GM18520 (cell line): ENCODE measurements around the gene USP53.
"Not testable (repeated sequence)": the region's sequence is repeated elsewhere in the genome, so short reads cannot be mapped to it uniquely, and the experiment has no call there.

Source experiments
- ATAC-seq: cut with Tn5 transposase; IDR thresholded peaks from one replicate; pipeline ENCODE4 v1.9.1; 2021; ENCODE audit not compliant: unreplicated experiment

USP53 gene

DNA sequence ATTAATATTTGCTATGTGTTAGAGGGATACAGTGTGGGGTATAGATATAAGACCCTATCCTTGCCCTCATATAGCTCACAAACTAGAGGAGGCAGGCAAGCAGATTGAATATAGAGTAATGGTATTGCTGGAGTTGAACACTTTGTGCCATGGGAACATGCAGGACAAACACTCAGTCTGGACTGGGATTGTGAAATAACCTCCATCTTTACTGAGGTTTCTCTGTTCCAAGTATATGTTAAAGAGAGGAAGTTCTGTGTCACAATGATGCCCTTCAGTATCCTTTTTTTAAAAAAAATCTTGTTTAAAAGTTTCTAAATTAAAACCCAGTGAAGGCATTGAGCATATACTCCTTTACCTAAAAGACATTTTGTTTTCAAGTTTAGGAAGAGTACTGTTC is 100.7 kb downstream of the USP53 start:
- ATAC-seq: no peak

DNA sequence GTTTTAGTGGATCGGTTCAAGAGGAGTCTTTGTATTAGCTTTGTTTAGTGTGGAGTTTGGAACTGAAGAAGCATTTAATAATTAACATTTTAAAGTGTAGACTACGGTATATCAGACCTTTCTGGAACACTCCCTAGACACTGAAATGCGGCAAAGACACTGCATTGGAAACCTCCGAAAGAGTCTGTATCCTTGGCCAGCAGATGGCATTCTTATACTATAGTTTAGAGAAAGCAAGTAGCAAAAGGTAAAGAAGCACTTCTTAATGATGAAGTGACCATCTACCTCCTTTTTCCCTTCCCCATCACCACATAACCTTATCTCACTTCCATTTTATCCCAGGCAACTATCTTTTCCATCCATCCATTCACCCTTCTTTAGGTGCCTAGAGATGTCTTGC is 101.8 kb downstream of the USP53 start:
- ATAC-seq: no peak

DNA sequence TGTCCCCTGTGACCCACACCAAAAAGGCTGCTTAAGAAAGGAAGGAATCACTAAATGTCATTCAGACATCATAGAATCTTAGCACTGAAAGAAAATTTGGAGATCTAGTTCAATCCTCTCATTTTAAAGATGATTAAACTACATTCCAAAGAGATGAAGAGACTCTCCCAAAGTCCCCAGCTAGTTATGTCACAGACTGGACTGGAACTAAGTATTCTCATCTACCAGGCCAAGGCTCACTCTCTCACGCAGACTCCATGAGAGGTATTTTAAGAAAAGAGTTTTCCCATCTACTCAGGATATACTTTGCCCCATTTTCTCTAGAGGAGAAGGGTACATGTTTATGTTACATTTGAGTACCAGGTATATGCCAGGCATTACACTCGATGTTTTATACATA is 102.5 kb downstream of the USP53 start:
- no peak for ATAC-seq

DNA sequence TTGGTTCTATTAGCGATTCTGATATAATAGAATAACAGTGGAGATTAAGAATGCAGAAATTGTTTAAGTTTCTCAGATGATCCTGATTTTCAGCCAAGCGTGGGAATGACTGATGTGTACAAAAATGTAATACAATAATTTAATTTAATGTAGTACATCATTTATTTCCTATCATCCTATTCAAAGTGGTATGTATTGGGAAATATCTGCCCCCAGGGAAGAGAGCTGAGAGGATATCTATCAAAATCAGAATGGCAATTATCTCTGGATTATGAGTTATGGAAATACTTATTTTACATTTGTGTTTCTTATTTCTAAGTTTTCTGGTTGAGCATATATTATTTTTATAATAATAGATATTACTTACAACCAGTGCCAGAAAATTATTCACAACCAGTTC is 105.5 kb downstream of the USP53 start:
- ATAC-seq: no peak

- ATAC-seq: no peak
These were observed 109.6 kb downstream of the USP53 start, which contains the start of gene FABP2 for GRCh38 chr4:119321921-119322687. TSS of gene FABP2 (minus strand) at chr4:119322138. CDS start at chr4:119322102, 36 bp downstream.

DNA sequence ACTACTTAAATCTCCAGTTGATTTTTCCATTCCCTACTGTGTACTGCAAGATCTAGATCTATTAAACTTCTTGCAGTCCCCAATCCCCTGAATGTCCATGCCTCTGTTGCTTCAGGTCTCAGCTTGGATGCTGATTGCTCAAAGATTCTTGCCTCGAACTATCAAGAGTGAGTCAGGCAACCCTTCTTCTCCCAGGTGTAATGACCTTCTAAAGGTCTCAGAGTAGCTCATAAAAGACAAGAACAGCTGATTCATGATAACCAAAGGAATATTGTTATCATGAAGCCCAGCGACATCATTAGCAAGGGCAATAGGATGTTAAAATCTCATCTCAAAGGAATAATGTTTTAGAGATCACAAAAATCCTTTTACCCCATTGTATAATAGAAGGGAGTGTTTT is 116.2 kb downstream of the USP53 start:
- ATAC-seq: no peak

GRCh38 chr4:119329835-119330620 is 117.5 kb downstream of the USP53 start:
- ATAC-seq: no peak

DNA sequence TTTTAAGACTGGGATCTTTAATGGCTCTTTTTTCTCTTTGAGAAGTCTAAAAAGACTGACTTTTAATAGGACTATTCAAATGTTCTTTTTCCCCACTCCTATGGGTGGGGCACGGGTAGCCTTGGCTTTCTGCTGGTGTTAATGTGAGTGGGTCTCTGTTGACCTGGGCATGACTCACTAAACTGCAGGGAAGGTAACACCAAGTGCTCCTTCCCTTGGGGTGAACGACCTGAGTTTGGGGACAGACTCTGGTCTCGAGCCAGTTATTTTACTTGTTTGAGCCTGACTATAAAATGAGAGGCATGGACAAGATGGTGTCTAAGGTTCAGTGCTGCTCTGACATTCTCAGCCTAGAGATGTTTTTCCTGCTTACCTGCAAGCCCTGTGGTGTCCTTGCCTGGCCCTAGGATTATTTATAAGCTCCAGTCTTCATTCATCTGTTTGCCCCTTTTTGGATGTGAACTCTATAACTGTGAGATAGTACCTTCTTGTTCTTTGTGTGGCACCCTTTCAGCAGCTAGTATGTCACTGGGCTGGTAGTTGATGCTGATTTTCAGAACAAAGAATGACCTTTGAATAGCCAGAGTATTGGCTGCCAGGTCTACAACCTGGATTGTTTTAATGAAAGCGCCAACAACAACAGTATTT is 123.9 kb downstream of the USP53 start:
- ATAC-seq: not testable (repeated sequence)

DNA sequence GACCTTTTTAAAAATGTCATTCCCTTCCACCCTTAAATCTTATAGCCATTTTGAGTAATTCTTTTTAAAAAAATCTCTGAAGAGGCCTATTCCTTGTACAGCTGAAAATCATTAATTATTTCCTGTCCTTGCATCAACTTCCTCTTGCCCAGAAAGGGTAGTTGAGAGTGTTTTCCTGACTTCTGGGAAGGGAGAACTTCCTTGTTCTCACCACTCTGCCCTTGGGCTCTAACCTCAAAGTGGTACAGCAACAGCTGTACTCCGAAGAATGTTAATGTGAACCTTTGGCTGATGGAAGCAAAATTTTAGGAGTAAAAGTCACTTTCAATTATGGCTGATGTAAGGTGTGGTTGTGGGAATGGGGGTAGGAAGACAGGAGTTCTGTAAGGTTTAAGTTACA is 124.5 kb downstream of the USP53 start:
- no peak for ATAC-seq

DNA sequence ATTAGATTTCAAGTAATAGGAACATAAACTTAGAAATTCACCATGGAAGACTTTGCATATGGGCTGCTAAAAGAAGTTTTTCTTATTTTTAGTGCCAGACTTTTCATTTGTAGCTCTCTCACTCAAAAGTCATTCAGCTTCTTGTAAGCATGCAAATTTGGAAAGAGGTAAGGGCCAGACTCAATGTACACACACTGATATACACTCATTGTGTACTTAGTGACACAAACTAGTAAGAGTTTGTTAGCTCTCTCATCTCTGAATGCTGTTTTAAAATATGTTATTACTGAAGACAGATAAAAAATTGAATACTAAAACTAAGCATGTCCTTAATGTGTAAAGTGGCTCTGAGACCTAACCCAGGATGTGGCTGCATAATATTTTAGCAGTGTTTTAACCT is 127.4 kb downstream of the USP53 start:
- not testable (repeated sequence) for ATAC-seq

DNA sequence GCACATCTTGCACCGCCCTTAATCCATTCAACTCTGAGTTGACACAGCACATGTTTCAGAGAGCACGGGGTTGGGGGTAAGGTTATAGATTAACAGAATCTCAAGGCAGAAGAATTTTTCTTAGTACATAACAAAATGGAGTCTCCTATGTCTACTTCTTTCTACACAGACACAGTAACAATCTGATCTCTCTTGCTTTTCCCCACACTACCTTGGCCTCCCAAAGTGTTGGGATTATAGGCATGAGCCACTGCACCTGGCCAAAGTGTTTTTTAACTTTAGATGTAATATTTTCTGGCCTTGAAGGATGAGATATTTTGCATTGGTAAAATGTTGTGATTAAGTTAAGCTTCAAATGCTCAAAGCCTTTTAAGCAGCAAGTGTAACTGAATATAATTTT is 130.8 kb downstream of the USP53 start:
- not testable (repeated sequence) for ATAC-seq
